OCI-LY1 (cell line): ENCODE data around the gene MAGI2.

Experiments used
- CTCF ChIP-seq: fragments of 200-600 bp; sonication (generic), shearing (Covaris generic); IDR thresholded peaks from 2 replicates; pipeline ENCODE4 v1.5.1; 2017; ENCODE audit warnings: mild to moderate bottlenecking, antibody characterized with exemption, low read length, moderate library complexity, mixed read lengths
- EZH2 ChIP-seq: fragments of 200-600 bp; sonication (generic), shearing (Covaris generic); IDR thresholded peaks from 2 replicates; pipeline ENCODE4 v1.8.0; 2017; ENCODE audit warnings: borderline replicate concordance, mixed run types, mild to moderate bottlenecking, antibody characterized with exemption, low read length, moderate library complexity, mixed read lengths

- TF ChIP-seq CTCF = no peak
- TF ChIP-seq EZH2 = no peak
Observed at GRCh38 chr7:79288655-79289054, 164.8 kb downstream of the MAGI2 start.
